Fibroblast of lung (primary cell): ENCODE results near the gene TAF1C. TPM values are rescaled to one million over a fixed set of nuclear protein-coding genes. Genes with fewer than 3 reads are reported as not detected.
A peak's percentile ranks its signal among the peaks of the same experiment; 100 is the strongest.

Experiments used
- DNase-seq, 2 donors: peaks; one replicate each; pipeline versions ENCODE4 v3.0.0 to v3.0.0-alpha.2; 2010; ENCODE audit warnings: low read depth in 2 of 2
- H2AFZ ChIP-seq: 2 replicates; pipeline ENCODE4 v1.5.1; 2012; ENCODE audit warnings: low read length, control low read depth, inconsistent platforms
- H3K27ac ChIP-seq: 2 replicates; pipeline ENCODE4 v1.5.1; 2011; ENCODE audit warnings: low read length, control low read depth; ENCODE audit not compliant: insufficient read depth
- H3K27me3 ChIP-seq: 2 replicates; pipeline ENCODE4 v1.5.1; 2011; ENCODE audit warnings: mild to moderate bottlenecking, low read length; ENCODE audit not compliant: control insufficient read depth, insufficient read depth
- H3K36me3 ChIP-seq: 2 replicates; pipeline ENCODE4 v1.5.1; 2011; ENCODE audit warnings: low read length; ENCODE audit not compliant: control insufficient read depth, insufficient read depth
- H3K4me1 ChIP-seq: 2 replicates; pipeline ENCODE4 v1.5.1; 2011; ENCODE audit warnings: low read length; ENCODE audit not compliant: control insufficient read depth, insufficient read depth; ENCODE audit errors: extremely low read depth
- H3K4me2 ChIP-seq: 2 replicates; pipeline ENCODE4 v1.5.1; 2011; ENCODE audit warnings: low read length, control low read depth; ENCODE audit not compliant: insufficient read depth; ENCODE audit errors: extremely low read depth
- H3K4me3 ChIP-seq, 4 experiments: fragments of 200-600 bp in 1 of 4; sonication (generic) in 1 of 4; replicated peaks in 1 of 4; 2 replicates each; pipeline ENCODE4 v1.5.1; 2011 to 2016; ENCODE audit warnings: low read length in 4 of 4, low read depth in 3 of 4, mild to moderate bottlenecking in 3 of 4, control low read depth in 2 of 4, inconsistent platforms in 1 of 4, mixed read lengths in 1 of 4; ENCODE audit not compliant: insufficient read depth in 1 of 4; ENCODE audit errors: control extremely low read depth in 1 of 4
- H3K79me2 ChIP-seq: 2 replicates; pipeline ENCODE4 v1.5.1; 2012; ENCODE audit warnings: mild to moderate bottlenecking, low read length, inconsistent platforms; ENCODE audit not compliant: control insufficient read depth, insufficient read depth
- H3K9ac ChIP-seq: 2 replicates; pipeline ENCODE4 v1.5.1; 2011; ENCODE audit warnings: mild to moderate bottlenecking, low read length, control low read depth; ENCODE audit not compliant: insufficient read depth
- H3K9me3 ChIP-seq: 2 replicates; pipeline ENCODE4 v1.5.1; 2012; ENCODE audit warnings: low read depth, low read length; ENCODE audit not compliant: control insufficient read depth, insufficient read depth
- H4K20me1 ChIP-seq: 2 replicates; pipeline ENCODE4 v1.5.1; 2011; ENCODE audit warnings: low read length; ENCODE audit not compliant: control insufficient read depth, insufficient read depth; ENCODE audit errors: extremely low read depth
- EZH2 ChIP-seq: IDR thresholded peaks from 2 replicates; pipeline ENCODE4 v1.5.1; 2012; ENCODE audit warnings: low read length, control low read depth, mild to moderate bottlenecking; ENCODE audit errors: missing control alignments
- polyA plus RNA-seq, 2 donors: library from polyadenylated mRNA; depleted of rRNA in 1 of 2; stranded (reverse) in 1 of 2; unstranded in 1 of 2; fragments of >200 nt; gene quantifications; 2 replicates each; pipeline ENCODE4 v1.2.1, GENCODE V29; 2011 to 2012; ENCODE audit warnings: missing spikeins in 1 of 2
- total RNA-seq: library from RNA; depleted of rRNA; stranded (reverse); fragments of >200 nt; gene quantifications from 2 replicates; pipeline ENCODE4 v1.2.1, GENCODE V29; 2014
- TF ChIP-seq, protein P1 (sequence below), 2 donors: IDR thresholded peaks in 1 of 2; conservative IDR thresholded peaks in 1 of 2; 1 replicate in 1 of 2; 2 replicates in 1 of 2; pipeline ENCODE4 v1.5.1; 2011 to 2012; ENCODE audit warnings: low read length in 2 of 2, control low read depth in 1 of 2, inconsistent platforms in 1 of 2, low read depth in 1 of 2, mild to moderate bottlenecking in 1 of 2

The TAF1C gene
- total and polyA plus RNA-seq, 2 donors (not counting 1 experiment from before 2014, with no cell fraction given): 9.3 to 12.9 TPM

- Histone ChIP-seq H3K27ac (no peak overlapping the region), H3K9ac (no peak overlapping the region), H3K4me2 (no peak overlapping the region), H3K9me3 (no peaks in the 10 kb centered on the region), H3K4me3 (no peak overlapping the region), H3K27me3 (peaks cover 2% of the 10 kb centered on the region), H4K20me1 (no peaks in the 10 kb centered on the region), H3K36me3 (no peaks in the 10 kb centered on the region), H3K79me2 (no peaks in the 10 kb centered on the region), H3K4me1 (peaks cover 10% of the 10 kb centered on the region), H2AFZ (no peak overlapping the region)
- DNase-seq: no peak
- TF ChIP-seq EZH2: no peak
- TF ChIP-seq, protein P1, sequence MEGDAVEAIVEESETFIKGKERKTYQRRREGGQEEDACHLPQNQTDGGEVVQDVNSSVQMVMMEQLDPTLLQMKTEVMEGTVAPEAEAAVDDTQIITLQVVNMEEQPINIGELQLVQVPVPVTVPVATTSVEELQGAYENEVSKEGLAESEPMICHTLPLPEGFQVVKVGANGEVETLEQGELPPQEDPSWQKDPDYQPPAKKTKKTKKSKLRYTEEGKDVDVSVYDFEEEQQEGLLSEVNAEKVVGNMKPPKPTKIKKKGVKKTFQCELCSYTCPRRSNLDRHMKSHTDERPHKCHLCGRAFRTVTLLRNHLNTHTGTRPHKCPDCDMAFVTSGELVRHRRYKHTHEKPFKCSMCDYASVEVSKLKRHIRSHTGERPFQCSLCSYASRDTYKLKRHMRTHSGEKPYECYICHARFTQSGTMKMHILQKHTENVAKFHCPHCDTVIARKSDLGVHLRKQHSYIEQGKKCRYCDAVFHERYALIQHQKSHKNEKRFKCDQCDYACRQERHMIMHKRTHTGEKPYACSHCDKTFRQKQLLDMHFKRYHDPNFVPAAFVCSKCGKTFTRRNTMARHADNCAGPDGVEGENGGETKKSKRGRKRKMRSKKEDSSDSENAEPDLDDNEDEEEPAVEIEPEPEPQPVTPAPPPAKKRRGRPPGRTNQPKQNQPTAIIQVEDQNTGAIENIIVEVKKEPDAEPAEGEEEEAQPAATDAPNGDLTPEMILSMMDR (conservative IDR thresholded peaks at IDR 0.05 in 1 of 2, IDR thresholded peaks at IDR 0.05 in 1 of 2; ENCODE audit: low read depth in 1 of 2, low read length in 2 of 2): no peak
Measured at GRCh38 chr16:84229471-84229870, 42.6 kb upstream of the TAF1C start.

GRCh38 chr16:84228256-84228838 lies 41.5 kb upstream of the TAF1C start:
- no peaks in the 10 kb centered on the region for H3K36me3 ChIP-seq
- H3K27me3 ChIP-seq: peaks cover 2% of the 10 kb centered on the region
- no peak overlapping the region for H3K9ac ChIP-seq
- peak overlapping the region; percentile 10 for H3K27ac ChIP-seq
- H3K79me2 ChIP-seq: no peaks in the 10 kb centered on the region
- H4K20me1 ChIP-seq: no peaks in the 10 kb centered on the region
- H3K4me1 ChIP-seq: peaks cover 10% of the 10 kb centered on the region
- DNase-seq: peak; percentile 85 to 89
- H3K4me2 ChIP-seq: peak overlapping the region; percentile 23
- no peaks in the 10 kb centered on the region for H3K9me3 ChIP-seq
- no peak for TF ChIP-seq EZH2
- TF ChIP-seq, protein P1 (conservative IDR thresholded peaks at IDR 0.05 in 1 of 2, IDR thresholded peaks at IDR 0.05 in 1 of 2; ENCODE audit: low read depth in 1 of 2, low read length in 2 of 2): no peak
- H2AFZ ChIP-seq: no peak overlapping the region
- no peak overlapping the region for H3K4me3 ChIP-seq

DNA sequence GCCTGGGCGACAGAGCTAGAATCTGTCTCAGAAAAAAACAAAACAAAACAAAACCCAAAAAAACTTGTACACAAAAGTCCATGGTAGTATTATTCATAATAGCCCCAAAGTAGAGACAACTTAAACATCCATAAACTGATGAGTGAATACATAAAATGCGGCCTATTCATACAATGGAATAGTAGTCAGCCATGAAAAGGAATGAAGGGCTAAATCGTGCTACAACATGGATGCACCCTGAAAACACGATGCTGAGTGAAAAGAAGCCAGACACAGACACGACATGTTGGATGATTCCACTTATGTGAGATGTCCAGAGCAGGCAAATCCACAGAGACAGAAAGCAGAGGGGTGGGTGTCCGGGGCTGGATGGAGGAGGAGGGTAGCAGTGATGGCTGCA lies 40.7 kb upstream of the TAF1C start:
- H3K36me3 ChIP-seq: no peaks in the 10 kb centered on the region
- H3K27ac ChIP-seq: no peak overlapping the region
- no peak overlapping the region for H2AFZ ChIP-seq
- peaks cover 2% of the 10 kb centered on the region for H3K27me3 ChIP-seq
- no peak for DNase-seq
- H3K79me2 ChIP-seq: no peaks in the 10 kb centered on the region
- no peak overlapping the region for H3K9ac ChIP-seq
- TF ChIP-seq, protein P1 (conservative IDR thresholded peaks at IDR 0.05 in 1 of 2, IDR thresholded peaks at IDR 0.05 in 1 of 2; ENCODE audit: low read depth in 1 of 2, low read length in 2 of 2): no peak
- no peak for TF ChIP-seq EZH2
- H3K4me2 ChIP-seq: no peak overlapping the region
- H3K4me1 ChIP-seq: peaks cover 10% of the 10 kb centered on the region
- H4K20me1 ChIP-seq: no peaks in the 10 kb centered on the region
- no peak overlapping the region for H3K4me3 ChIP-seq
- H3K9me3 ChIP-seq: no peaks in the 10 kb centered on the region
